Right forelimb (tissue), 1 donor: ENCODE measurements around the gene CELA1.

Experiments
- DNase-seq: peaks from one replicate; pipeline ENCODE4 v3.0.0-alpha.2; 2018

The CELA1 gene

DNA sequence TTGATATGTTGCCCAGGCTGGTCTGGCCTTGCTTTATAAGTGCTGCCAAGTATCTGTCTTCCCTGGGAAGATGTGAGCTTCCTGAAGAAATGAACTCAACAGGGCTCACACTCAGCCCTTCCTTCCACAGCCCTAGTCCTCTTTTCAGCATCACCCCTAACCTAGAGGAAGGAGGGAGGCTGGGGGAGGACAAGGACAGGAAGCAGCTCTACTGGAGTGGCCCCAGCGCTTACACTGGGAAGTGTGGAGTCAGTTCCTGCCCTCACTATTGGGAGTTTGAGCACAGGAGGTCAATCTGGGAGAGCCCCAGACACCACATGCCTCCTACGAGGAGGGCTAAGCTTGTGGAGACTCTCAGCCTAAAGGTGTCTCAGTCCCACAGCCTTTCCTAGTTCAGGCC lies 27.9 kb upstream of the CELA1 start:
- no peak for DNase-seq

DNA sequence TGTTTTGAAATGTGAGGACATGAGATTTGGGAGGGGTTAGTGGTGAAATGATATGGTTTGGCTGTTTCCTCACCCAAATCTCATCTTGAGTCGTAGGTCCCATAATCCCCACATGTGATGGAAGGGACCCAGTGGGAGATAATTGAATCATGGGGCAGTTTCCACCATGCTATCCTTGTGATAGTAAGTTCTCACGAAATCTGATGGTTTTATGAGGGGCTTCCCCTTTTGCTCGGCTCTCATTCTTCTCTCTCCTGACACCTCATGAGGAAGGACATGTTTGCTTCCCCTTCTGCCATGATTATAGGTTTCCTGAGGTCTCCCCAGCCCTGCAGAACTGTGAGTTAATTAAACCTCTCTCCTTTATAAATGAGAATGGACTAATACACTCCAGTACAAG lies 26.7 kb upstream of the CELA1 start:
- no peak for DNase-seq

DNA sequence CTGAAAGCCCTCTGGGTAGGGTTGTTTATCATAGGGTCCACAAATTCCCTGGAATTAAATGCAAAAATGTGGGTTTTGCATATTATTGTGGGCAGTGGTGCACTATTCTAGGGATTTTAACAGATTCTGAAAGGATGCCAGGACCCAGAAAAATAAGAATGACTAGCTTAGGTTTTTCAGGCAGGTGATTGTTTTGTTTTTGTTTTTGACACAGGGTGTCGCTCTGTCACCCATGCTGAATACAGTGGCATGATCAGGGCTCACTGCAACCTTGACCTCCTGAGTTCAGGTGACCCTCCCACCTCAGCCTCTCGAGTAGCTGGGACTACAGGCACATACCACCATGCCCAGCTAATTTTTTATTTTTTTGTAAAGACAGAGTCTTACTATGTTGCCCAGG lies 25.5 kb upstream of the CELA1 start:
- no peak for DNase-seq

DNA sequence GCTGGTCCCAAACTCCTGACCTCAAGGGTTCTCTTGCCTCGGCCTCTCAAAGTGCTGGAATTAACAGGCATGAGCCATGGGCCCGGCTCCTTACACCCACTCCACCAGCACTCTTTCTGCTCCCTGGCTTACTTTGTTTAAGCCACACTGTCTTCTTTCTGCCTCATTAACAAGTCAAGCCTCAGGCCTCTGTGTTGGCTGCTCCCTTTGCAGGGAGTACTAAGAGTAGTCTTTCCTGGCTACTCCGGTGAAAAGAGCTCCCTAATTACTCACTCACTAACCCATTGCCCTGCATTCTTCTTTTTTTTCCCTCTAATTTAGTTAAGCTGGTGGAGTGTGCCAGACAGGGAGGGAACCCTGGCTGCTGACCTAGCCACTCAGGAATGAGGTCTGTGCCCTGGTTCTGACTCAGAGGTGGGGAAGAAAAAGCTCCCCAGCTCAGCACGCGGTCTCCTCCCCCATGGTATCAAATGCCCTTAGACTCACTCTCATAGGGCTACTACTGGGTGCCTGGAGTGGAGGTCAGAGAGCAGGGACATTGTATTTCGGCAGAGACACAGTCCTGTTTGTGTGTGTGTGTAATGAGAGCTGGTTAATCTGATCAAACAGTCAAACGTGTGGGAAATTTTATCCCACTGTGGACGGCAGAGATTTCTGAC lies 24.9 kb upstream of the CELA1 start:
- no peak for DNase-seq

DNA sequence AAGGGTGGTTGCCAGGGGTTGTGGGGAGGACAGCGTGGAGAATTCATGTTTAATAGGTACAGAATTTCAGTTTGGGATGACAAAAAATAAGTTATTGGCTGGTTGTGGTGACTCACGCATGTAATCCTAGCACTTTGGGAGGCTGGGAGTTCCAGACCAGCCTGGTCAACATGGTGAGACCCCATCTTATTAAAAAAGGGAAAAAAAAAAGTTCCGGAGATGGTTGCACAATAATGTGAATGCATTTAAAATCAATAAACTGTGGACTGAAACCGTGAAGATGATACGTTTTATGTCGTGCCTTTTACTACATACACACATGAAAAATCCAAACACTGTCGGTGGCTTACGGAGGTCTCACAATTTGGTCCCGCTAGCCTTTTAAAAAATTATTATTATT lies 24.2 kb upstream of the CELA1 start:
- DNase-seq = no peak

DNA sequence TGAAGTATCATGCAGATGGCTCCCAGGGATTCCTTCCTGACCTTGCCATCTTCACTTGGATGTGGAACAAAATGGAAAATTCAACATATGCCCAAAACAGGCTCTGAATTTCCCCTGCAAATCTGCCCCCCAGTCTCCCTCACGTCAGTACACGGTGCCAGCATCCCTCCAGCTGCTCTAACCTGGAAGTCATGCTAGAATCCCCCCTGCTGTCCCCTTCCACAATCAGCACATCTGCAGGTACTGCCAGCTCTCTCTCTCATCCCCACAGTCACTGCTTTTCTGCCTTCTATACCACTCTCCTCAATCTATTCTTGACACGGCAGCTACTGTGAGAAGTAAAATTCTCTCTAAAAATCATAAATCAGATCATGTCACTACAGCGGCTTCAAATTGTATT lies 23.1 kb upstream of the CELA1 start:
- no peak for DNase-seq

DNA sequence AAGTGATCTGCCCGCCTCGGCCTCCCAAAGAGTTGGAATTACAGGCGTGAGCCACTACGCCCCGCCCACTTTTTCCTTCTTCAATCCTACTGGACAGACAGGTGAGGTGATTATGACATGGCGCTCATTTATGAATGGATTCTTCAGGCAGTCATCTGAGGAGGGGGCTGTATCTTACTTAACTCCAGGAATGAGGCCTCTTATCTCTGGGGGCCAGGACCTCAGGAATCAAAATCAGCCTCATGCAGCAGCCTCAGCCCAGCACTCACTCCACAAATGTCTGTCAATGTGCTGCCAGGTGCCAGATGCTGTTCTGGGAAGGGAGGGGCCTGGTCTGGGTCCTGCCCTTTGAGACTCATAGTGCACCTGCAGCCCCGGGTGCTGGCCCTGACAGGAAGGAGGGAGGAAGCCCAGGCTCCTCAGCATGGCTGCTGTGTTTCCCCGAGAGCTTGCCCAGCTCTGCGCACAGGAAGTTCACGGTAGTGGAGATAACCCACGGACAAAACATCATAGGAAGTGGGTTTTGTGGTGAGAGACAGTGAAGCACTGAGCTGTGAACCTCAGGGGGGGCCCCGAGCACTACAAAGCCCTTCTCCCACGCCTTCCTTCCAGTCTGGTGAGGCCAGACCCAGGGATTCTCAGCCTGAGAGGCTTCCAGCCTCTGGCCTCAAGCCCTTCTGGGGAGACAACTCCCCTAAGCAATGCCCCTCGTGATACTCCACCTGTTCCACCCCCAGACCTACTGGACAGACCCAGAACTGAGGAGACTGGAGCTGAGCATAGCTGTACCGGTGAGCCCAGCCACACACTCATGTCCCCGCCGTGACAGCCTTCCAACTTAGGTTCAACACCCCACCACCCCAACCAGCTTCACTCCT lies 22.4 kb upstream of the CELA1 start:
- DNase-seq = no peak

DNA sequence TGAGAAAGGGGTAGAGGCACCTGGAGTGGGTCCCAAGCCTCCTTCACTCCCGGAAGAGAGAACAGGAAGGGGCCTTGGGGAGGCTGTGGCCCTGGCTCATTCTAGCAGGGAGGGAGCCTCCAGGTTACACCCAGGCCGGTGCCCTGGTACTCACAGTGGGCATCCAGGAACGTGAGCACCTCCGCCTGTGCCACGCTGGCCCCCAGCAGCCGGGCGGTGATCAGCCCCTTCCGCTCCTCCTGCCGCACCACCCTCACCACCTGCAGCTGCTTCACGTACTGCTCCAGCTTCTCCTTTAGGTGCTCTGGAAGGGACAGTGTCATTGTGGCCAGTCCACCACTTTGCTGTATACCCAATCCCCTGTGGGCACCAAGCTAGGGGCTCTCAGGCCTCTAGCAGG lies 18.8 kb upstream of the CELA1 start:
- no peak for DNase-seq

DNA sequence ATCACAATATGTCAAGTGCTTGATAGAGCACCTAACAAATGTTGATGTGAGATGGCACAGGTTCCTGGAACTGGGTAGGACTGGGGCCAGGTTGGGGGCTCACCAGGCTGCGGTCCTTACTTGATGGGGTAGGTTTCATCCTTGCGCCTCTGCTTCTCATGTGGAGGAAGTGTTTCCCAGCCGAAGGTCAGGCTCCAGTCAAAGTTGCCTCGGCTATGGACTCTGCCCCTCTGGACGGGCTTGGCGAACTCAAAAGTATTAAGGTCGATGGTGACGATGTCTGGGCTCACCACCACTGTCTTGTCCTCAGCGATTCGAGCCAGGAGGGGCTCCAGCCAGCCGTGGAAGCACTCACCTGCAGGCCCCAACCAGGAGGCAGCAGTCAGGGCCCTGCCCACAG lies 17.5 kb upstream of the CELA1 start:
- no peak for DNase-seq

DNA sequence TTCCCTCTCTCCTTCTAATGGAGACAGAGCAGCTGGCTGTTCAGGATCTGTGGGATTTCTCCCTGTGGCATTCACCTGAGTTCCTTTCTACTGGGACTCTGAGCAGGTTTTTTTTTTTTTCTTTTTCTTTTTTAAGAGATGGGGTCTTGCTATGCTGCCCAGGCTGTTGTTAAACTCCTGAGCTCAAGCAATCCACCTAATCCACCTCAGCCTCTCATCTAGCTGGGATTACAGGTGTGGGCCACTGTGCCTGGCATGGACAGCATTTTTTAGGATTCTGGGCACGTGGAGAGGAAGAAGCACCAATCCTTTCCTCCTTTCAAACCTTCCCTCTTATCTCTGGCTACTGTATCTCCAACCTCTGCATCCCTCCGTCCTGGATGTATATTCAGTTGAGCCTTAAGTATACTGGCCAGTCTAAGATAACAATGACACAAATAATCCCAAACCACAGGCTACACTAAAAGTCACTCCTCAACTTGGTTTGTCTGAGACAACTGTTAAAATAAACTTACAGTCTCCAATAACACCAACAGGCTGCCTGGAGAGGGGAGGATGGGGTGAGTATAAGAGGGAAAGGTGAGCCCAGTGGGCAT lies 16.4 kb upstream of the CELA1 start:
- no peak for DNase-seq

DNA sequence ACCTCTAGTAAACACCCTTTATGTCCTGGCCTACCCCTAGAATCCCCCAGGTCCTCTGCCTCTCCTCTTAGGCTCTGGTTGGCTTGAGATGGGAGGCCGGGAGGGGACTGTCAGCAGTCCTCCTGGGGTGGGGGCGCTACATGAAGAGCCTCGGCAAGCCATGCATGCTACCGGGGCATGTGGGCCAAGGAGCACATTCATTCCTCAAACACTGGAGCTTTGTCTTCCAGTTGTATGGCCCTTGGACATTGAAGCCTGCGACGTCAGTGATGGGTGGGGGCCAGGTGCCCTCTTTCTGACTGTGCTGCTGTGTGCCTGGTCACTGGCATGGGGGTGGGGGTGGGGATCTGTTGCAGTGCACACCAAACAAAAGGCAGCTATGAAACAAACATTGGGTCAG lies 15.8 kb upstream of the CELA1 start:
- DNase-seq = no peak

DNA sequence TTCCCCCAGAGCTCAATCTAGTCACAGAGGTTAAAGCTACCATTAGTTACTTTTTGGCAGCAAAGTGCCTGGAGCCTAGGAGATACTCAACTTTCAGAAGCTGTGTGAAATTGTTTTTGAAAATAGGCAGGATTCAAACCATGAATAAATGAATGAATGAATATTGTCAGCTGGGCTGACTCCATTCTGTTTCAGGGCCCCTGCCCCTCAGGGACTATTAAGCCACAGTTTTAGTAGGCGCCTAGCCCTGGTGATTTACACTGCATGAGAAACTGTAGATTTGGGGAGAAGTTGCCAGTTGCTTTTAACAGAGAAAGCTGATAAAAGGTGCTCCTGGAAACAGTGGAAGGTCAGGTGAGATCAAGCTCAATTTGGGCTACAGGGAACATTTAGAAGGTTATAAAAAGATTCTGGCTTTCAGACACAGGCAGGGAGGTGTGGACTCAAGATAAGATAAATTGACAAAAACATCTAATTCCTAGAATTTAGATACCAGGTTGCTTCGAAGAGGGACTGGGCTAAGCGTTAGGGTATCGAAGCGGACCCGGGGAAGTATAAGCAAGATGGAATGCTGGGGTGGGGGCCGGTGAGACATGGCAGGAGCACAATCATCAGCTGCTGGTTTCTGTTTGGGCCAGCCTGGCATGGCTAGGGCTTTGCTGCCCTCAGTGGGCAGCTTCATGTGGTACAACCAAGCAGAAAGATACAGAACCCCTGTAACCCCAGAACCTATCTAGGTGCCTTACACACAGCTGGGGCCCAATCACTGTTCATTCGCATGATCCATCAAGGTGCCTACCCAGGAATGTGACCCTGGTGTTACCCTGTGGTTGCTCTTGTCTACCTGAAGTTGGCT lies 14.9 kb upstream of the CELA1 start:
- no peak for DNase-seq

DNA sequence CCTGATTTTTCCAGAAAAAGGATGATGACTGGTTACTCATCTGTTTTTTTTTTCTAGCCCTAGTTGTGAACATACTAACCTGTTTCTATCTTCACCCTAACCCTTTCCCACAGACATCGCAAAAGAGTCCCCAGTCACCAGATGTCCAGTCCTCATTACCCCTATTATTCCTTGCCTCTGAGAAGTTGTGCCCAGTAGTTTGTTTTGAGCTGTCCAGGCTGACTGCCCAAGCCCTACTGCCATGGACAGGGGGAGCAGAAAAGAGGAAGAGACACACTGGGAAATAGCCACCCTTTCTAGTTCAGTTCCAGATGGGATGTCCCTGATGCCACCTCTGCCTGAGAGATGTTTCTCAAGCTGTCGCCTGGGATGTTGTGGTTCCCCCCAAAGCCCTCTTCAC lies 13.8 kb upstream of the CELA1 start:
- DNase-seq = no peak

DNA sequence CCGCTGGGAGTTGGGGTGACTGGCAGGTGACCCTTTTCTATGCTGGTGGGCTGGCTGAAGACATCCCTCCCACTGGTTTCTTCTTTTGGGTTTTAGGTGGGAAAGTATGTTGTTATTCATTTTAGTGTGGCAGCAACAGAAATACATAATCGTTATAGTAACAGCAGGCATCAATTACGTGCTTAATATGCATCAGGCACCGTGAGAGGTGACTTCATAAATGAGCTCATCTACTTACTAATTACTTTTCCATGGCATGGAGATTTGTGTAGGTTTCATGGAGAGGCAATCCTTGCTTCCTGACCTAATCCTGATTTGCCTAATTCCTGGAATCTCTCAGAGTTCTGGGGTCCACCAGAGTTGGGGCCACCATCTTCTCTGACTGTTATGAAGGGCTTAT lies 13.4 kb upstream of the CELA1 start:
- DNase-seq = no peak

DNA sequence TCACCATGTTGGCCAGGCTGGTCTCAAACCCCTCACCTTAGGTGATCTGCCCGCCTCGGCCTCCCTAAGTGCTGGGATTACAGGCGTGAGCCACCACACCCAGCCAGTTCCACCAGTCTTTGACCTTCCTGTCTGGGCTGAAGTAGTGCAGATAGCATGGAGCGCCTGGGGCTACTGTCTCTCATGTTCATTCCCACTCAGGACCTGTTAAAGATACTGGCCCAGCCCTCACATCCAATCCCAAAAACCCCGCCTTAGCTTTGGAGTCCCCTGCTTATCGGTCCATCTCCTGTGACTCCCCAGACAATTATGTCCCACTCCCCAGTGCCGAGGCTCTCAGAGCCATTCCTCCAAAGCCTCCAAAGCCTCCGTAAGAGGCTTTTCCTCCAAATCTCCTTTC lies 12.0 kb upstream of the CELA1 start:
- no peak for DNase-seq

DNA sequence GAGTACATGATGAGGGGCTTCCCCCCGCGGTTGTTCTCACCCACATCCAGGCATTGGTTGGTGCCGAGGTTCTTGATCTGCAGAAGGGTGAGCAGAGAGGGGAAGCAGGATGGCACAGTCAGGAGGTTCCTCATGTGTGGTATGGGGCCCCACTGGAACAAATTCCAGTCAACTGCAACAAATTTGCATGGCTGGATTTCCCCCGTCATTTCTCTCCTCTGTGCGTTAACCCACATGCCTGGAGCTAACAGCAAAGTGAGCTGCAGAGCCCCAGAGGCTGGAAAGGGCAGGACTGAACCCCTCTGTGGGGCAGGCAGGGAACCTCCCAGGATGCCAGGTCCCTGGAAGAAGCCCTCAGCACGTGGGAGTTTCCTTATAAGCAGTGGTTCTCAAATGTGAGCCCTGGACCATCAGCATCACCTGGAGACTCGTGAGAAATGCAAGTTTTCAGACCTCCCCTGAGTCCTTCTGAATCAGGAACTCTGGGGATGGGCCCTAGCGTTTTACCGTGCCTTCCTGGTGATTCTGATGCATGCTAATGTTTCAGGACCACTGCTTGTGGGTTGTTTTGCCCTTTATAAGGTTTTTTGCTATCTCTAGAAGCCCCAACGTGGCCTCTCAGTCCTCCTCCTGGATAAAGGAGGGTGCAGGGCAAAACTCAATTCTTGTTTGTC lies 11.0 kb upstream of the CELA1 start:
- DNase-seq = no peak

DNA sequence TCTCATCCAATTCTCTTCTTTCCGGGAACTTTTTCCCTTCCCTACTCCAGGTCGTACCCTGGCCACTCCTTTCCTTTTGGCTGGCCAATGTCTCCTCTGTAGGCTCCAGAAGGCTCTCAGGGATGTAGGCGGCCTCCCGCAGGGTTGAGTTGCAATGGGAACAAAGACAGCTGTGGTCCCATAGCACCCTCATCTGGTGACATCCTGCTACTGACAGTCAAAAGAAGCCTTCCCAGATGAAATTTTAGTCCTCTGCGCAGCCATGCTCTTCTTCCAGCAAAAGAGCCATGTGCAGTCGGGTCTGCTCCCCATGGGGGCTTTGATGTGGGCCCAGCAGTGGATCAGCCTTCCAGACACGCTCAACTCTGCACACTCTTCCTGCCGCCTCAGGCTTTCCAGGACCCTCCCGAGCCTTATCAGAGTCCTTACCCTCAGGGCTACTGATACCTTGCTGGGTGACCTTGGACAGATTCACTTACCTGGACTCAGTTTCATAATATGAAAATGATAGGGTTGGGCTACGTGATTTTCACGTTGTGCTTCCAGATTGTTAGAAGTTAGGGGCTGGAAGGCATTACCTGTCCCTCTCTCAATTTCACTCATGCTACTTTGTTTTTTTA lies 5.5 kb upstream of the CELA1 start:
- no peak for DNase-seq

DNA sequence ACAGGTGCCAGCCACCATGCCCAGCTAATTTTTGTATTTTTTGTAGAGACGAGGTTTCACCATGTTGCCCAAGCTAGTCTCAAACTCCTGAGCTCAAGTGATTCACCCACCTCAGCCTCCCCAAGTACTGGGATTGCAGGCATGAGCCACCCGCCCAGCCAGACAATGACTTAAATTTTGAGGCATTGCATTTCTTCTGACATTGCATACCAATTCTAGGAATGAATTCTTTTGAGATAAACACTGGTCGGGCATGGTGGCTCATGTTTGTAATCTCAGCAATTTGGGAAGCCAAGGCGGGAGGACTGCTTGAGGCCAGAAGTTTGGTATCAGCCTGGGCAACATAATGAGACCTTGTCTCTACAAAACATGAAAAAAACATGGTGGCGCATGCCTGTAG lies 2.5 kb upstream of the CELA1 start:
- DNase-seq = no peak

DNA sequence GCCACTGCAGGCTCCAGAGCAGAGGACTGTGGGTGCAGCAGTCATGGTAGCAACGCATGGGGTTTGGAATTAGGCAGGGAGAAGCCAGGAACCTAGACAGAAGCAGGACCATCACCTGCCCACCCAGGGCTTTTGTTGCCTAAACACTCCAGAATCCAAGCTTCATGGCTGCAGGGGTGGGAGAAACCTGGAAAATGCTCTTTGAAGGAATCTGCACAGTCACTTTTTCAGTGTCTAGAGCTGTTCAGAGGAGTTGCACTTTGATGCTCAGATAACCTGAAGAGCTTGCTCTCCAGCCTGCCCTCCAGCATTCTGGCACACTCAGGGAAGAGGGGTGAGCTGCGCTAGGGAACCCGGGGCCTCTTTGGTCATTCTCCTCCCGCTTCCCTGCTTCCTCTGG lies 1.6 kb upstream of the CELA1 start:
- DNase-seq = no peak

DNA sequence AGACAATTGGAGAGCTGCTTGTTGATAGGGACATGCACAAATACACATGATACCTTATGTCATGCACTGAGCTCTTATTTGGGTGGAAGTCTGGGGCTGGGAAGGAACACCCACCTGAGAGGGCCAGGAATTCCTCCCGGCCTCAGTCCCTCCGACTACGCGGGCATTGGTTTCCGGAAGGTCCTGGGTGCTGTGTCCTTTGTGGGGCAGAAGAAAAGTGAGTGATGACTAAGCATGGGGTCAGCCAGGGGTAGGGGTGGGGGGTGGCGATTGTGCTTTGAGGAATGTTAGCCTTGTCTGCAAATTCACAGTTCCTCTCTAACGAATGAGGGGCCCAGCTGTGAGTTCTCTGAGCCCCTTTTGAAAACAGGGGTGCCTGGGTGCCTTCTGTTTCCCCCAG lies 798 bp downstream of the CELA1 start:
- DNase-seq = no peak

DNA sequence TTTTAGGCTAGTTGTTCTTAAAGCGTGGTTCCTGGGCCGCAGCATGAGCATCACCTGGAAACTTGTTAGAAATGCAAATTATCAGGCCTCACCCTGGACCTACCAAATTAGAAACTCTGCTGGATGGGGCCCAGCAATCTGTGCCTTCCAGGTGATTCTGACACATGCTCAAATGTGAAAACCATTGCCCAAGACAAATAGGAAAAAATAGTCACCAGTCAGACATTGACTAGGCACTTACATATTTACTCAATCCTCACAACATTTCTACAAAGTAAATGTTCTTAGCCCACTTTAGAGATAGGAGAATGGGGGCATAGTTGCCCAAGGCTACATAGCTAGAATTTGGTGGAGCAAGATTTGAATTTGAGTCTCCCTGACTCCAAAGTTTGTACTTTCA lies 3.3 kb downstream of the CELA1 start:
- DNase-seq = no peak

DNA sequence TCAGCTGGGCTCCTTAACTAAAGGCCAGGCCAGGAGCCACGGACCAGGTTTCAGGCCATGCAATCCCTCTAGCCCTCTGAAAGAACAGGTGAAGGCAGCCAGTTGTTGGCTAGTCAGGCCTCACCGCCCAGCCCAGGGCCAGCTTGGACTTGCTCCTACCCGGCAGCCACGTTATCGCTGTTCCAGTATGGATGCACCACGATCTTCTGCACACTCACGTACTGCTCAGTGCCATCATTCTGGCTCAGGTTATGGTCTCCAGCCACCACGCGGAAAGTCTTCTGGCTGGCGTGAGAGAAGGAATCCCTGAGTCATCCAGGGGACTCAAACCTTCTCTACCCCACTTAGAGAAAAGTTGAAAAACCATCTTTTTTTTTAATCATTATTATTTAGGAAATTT lies 4.1 kb downstream of the CELA1 start:
- DNase-seq = no peak
